NCI-H2171 treated with DMSO at 0.1 percent for 48 hours (cell line): Measurements from ENCODE around the gene NKD1.

Experiments
- DNase-seq: peaks from one replicate; lab custom pipeline; 2025; lab: John Stamatoyannopoulos, UW

Gene NKD1

GRCh38 chr16:50675686-50676610, 127.8 kb downstream of the NKD1 start:
- no peak for DNase-seq

- DNase-seq, result no peak
Measured at GRCh38 chr16:50676684-50677225, 128.6 kb downstream of the NKD1 start.

- no peak for DNase-seq
Measured at GRCh38 chr16:50677351-50677750, 129.2 kb downstream of the NKD1 start.

GRCh38 chr16:50678531-50678930, 130.3 kb downstream of the NKD1 start:
- no peak for DNase-seq

DNA sequence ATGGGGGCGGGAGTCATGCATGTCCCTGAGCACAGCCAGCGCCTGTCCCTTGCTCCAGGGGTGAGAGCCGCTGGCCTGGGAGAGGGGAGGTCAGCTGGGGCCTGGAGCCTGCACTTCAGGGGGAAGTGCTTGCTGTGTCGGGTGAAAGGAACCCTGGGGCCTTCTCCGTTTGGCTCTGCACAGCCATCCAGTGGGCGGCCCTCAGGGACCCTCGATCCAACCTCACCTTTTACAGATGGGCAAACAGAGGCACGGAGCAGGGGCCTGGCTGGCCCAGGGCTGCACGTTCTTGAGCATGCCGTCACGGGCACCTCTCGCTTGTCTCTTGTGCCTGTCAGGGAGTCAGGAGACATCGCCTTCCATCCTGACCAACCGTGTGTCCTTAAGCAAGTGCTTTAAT, 131.1 kb downstream of the NKD1 start:
- DNase-seq, result no peak

GRCh38 chr16:50679676-50680555, 131.7 kb downstream of the NKD1 start:
- no peak for DNase-seq

DNA sequence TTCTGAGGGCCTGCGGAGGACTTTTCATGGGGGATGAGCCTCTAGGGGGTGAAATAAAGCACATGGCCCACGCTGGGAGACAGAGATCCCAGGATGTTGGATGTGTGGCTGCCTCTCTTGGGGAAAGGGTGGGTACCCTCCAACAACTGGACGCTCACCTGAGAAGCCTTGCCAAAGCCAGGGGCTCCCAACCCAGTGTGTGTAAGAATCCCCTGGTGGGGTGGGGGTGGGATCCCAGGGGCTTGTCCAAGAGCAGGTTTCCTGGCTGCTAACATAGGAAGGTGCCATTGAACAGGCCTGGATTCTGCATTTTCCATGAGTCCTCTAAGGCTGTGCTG, 132.3 kb downstream of the NKD1 start:
- DNase-seq, result no peak

DNA sequence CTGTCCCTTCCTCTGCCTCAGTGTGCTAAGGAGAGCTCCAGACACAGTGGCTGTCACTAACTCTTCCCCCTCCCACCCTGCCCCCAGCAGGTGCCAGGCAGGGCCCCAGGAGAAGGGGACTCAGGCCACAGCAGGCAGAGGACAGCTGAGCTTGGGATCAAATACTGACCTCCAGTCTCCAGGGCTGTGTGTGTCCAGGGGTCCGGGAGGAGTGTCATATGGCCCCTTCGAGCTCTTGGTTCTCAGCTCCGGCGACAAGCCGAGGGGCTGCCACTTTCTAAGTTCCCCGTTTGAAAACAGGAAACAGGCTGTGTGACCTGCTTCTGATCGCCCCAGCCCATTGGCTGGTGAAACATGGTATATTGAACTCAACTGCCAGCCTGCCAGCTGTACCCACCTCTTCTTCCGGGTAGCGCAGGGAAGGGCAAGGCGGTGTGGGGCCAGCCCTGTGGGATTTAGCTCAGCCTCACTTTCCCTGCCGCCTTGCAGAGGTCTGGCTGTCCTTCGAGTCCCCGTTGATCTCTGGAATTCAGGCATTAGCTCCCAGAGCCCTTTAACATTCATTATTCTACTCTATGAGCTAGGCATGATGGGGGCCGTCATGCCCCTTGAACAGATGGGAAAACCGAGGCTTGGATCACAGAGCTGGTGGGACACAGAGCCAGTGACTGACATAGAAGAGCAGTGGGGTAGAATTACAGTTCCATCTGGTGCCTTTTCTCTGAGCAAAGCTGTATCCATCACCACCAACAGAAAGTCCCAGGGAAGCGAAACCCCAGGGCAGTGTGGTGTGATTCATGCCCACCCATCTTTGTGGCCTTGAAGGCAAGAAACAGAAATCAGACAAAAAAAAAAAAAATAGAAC, 133.1 kb downstream of the NKD1 start, which contains the start of gene SNX20:
Gene SNX20 (minus strand): TSS at position 292 of the 865 bp plus-strand sequence. CDS start 3,786 bp downstream, outside the sequence.
- peak; percentile 90 for DNase-seq

DNA sequence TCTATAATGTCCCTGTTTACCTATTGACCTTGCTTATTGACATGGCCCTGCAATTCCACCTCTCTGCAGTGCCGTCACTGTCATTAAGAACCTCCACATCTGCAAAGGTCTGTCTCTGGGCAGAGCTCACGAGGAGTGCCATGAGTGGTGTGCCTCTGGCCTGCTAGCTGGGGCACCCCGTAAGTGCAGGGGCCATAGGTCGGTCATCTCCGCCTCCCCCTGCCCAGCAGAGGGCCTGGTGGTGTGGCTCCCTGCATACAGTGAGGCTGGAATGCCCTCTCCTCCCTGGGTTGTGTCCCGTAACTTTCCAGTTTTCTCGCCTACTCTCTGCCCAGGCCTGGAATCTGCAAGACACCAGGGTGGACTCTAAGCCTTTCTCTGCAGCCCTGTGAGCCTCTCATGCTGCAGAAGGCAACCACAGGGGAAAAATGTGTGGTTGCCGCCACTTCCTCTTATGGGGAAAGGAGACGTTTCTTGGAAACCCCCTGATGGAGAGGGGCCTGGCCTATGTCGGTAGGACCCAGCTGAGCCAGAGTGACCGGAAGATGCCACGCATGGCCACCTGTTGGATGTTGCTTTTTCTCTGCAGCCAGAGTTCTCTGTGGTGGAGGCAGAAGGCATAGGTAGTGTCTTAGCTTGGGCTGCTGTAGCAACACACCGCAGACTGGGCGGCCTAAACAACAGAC, 135.6 kb downstream of the NKD1 start:
- DNase-seq, result no peak

DNA sequence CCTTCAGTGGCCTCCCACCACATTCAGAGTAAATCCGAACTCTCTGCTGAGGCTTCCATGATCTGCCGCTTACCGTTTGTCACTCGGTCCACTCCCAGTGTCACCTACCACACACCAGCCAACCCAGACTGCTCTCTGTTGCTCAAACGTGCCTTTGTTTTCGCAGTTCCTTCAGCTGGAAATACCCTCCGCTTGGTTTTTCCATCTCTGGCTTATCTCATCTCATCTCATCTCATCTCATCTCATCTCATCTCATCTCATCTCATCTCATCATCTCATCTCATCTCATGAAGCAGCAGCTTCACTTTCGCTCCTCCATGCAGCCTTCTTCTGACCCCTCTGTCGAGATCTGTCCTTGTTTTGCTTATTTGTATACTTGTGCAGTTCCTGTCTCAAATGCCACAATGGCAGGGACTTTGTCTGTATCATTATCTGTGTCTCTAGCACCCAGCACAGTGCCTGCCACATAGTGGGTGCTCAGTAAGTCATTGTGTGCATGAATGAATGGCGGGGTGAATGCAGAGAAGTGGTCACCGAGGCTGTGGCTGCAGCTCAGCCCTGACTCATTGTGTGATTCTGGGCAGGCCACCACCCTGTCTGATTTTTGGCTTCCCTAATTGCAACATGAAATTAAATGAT, 136.7 kb downstream of the NKD1 start:
- no peak for DNase-seq

DNA sequence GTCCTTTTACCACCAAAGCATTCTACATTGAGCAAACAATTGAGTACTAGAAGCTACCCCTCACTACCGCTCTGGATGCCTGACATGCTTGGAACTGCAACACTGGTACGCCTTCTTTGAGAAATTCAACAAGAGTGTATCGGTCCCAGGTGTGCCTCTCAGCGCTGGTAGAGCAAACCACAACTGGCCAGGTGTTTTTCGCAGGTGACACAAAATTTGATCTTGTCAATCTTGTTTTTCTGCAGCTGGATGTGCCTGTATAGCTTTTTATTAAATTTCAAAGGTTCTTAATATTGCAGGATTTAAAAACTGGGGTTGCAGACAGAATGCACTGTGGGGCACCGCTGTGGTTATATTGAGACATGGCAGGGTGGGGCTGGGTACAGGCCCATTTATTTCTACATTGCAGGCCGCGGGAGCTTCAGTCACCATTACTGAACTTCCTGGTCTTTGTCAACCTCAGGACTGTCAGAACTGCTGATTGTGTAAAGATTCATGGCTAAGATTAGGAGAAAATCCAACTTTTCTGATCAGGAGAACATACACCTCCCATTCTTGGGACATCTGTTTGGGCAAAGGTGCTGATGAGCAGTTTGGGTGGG, 137.4 kb downstream of the NKD1 start:
- DNase-seq, result no peak

DNA sequence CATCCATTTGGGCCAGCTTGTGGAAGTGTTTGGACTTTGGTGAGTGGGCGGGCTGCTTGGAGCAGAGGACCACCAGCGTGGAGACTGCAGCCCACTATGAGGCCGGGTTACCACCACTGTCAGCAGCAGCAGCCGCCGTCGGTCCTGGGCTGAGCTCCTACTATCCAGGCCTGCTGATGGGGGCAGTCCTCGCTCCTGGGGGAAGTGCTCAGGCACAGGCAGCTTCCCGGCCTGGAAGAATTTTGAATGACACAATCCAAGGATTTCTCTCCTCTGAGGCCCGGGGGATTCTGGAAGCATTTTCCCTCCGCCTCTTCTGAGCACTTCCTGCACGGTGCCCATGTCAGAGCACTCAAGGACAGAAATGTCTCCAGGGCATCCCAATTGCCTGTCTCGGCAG, 139.9 kb downstream of the NKD1 start:
- no peak for DNase-seq

DNA sequence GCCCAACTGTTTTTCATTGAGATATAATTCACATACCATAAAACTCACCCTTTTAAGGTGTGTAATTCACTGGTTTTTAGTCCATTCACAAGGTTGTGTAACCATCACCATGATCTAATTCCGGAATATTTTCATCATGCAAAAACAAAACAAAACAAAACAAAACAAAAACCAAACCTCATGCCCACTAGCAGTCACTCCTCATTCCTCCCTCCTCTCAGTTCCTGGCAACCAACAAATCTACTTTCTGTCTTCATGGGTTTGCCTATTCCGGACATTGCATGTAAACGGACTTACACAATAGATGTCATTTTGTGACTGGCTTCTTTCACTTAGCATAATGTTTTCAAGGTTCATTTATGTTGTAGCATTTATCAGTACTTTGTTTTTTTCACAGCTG, 140.7 kb downstream of the NKD1 start:
- no peak for DNase-seq

DNA sequence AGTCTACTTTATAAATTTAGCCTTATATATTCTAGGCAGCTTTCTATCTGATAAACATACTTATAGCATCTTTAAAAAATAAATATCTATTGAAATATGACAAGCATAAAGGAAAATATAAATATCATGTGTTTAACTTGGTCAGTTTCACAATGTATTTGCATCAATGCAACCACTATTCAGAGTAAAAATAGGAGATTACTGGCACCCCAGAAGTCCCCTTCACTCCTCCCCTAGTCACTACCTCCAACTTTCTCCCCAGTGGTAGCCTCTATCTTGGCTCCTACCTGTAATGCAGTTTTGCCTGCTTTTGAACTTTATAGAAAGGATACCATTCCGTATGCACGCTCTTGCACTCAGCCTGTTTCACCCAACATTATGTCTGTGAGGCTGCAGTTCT, 142.0 kb downstream of the NKD1 start:
- DNase-seq, result no peak

DNA sequence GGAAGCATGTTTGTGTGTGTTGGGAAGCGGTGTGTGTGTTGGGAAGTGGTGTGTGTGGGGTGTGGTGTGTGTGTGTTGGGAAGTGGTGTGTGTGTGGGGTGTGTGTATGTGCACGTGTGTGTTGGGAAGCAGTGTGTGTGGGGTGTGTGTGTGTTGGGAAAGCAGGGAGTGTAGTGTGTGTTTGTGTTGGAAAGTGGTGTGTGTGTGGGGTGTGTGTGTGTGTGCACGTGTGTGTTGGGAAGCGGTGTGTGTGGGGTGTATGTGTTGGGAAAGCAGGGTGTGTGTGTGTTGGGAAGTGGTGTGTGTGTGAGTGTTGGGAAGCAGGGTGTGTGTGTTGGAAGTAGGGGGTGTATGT, 144.4 kb downstream of the NKD1 start:
- no peak for DNase-seq

GRCh38 chr16:50692999-50693781, 145.0 kb downstream of the NKD1 start, which contains the start of gene NOD2:
Gene NOD2 (plus strand): TSS chr16:50693606. CDS start chr16:50699496, 5,890 bp downstream.
- DNase-seq, result no peak

- no peak for DNase-seq
Measured at GRCh38 chr16:50694206-50694605, 146.0 kb downstream of the NKD1 start.

GRCh38 chr16:50695017-50696000, 147.1 kb downstream of the NKD1 start:
- no peak for DNase-seq
